ENCODE data around the gene KIF6.

The KIF6 gene

GRCh38 chr6:39409889-39410288, 315.3 kb downstream of the KIF6 start:
- no peak for DNase-seq

DNA sequence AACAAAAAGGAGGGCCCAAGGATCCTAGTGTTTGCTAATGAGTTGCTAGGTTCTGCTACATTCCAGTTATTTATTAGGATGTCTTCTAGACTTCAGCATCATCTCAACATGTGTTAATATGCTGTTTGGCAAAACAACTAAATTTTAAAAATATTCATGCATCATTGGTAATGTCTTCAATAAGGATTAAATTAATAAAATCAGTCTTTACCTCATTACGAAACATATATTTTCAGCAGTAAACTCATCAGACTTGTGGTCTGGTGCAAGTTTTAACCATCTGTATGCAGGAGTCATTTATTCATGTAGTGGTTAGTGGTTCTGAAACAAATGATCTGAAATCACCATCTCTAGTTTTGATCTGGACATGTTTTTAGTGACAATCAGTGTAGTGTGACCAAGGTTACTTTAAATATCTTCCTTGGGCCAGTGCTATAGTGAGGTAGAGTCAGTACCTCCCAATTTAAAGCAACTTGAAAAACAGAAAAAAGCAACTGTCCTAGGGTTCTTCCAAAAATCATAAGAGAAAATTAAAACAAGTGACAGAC, 317.7 kb downstream of the KIF6 start:
- no peak for DNase-seq

GRCh38 chr6:39404312-39404711, 320.9 kb downstream of the KIF6 start:
- no peak for DNase-seq

DNA sequence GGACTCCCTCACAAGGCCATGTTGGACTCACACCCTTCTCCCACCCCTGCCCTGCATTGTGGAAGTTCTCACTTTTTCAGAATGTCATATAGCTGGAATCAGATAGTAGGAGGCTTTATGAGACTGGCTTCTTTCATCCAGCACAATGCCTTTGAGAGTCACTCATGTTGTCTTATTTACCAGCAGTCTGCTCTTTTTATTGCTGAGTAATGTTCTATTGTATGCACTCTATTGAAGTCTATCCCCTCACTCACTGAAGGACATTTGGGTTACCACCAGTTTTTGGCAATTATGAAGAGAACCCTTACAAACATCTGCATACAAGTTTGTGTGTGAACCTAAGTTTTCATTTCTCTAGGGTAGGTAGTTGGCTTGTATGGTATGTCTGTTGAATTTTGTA, 321.9 kb downstream of the KIF6 start:
- DNase-seq = no peak

- no peak for DNase-seq
These were observed 322.9 kb downstream of the KIF6 start for GRCh38 chr6:39402239-39402751.

GRCh38 chr6:39401376-39401775, 323.8 kb downstream of the KIF6 start:
- DNase-seq = no peak

DNA sequence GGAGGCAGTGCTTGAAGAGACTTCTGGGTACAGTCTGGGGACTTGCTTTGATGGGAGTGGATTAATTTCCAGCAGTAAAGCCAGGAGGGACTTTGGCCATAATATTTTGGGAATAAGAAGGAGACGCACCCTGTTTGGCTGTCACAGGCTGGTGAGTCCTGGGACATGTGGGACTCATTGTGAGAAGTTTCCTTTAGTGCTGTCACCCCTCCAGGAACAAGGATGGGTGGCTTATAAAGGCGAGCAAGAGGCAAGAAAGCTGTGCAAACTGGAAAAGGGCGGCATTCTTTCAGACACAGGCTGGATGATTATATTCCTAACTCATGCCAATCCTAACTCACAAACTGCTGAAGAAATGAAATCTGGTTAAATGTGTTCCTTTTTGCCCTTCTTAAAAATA, 325.2 kb downstream of the KIF6 start:
- DNase-seq = no peak

DNA sequence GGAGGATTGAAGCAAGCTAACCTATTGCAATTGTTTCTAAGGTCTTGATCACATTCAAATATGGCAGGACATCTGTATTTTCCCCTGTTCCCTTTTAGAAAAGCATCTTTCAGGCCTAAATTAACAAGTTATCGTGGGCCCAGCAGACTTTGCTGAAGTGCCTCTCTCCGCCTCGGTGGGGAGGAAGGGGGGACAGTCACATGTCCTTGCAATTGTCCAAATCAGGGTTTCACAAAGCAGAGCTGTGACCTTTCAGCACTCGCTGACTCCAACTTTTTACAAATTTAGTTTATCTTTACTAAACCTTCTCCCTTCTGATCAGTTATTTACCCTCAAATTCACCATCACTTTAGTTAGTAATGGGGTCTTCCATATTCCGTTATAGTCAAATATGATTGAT, 328.4 kb downstream of the KIF6 start:
- no peak for DNase-seq

DNA sequence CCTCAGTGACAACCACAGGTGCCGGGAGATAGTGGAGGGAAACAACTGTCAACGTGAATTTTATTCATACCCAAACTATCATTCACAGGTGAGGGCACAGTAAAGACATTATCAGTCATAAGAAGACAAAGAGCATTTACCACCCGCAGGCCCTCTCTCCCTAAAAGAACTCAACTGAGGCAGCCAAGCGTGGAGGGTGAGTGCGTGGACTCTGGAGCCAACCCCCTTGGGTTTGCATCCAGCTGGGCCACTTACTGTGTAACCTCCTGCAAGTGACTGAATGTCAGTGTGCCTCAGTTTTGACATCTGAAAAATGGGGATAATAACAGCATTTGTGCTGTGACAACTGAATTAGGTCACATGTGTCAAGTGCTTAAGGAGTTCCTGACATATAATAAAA, 332.1 kb downstream of the KIF6 start:
- DNase-seq = no peak

- no peak for DNase-seq
These were observed 334.0 kb downstream of the KIF6 start for GRCh38 chr6:39391182-39391581.

- DNase-seq = no peak
These were observed 335.8 kb downstream of the KIF6 start for GRCh38 chr6:39389484-39389767.

DNA sequence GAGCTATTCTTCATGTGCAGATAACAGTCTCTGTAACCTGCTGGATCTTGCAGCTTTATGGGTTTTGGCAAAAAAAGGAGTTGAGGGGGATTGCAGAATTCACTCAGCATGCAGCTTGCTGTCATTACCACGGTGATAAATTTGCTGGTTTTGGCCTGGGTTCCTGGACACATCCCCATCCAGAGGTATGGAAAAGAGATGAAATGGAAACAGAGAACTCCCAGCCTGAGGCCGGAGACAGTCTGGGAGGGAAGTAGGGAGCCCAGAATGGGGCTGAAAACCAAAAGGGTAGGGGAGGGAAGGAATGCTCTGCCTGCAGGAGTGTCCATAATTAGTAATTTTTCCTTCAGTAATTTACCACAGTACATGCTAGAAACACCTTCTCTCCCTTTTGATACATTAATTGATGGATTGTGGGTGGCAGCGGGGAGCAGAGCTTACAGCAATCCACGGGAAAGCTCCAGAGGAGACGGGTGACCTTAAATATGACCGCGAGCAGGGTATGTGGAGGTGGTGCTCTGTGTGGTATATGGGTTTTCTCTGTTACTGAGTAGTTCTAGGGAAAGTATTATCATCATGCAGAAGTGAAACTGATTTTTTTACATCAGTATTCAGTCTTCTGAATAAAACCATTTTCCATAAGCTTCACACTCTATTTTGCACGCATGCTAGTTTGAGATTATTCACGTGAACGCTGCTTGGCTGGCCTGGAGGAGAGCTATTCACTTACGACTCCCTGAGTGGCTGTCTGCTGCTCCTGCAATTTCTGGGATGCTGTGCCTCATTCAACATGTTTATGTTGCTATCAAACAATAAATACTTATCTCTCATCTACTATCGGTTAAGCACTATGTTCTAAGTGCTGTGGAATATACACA, 336.4 kb downstream of the KIF6 start:
- no peak for DNase-seq

DNA sequence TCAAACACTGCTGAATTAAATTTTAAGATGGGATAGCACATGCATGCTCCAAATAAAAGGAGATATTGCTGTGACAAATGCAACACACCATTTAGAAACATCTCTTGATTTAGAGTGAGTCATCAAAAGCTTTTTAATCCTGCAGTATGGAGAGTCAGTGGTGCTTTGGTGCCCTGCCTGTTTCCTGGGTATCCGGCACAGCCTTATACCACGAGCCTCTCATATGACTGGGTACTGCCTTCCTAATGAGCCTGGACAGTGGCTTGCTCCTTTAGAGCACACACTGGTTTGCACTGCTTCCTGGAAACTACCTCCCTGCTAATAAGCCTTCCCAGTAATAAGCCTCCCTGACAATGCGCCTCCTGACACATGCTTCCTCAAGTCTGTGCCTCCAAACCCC, 337.4 kb downstream of the KIF6 start:
- no peak for DNase-seq

- DNase-seq = no peak
These were observed 338.7 kb downstream of the KIF6 start for GRCh38 chr6:39386487-39386886.

- DNase-seq = no peak
These were observed 343.6 kb downstream of the KIF6 start for GRCh38 chr6:39381550-39382140.

- no peak for DNase-seq
These were observed 344.2 kb downstream of the KIF6 start for GRCh38 chr6:39380837-39381549.

DNA sequence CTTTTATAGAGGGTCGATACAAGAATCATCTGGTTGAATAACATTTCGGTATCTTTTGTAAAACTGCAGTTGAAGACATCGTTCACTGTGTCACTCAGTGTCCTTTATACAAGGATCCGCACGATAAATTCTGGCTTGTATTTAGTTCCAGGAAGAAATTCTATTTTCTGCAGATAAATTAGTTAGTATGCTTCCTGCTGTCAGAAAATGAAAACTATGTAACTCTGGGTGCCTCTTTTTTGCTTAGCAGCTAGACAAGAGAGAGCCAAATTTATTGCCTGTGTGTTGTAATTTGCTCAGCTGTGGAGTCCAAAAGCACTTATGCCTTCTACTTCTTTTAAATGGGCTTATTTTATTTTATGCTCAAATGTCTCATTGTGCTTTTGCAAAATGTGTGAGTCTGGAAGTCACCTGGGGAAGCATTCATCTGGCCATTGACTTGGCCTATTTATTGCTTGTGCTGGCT, 346.2 kb downstream of the KIF6 start:
- DNase-seq = no peak

GRCh38 chr6:39378175-39378959, 346.8 kb downstream of the KIF6 start:
- DNase-seq = no peak

GRCh38 chr6:39377539-39377950, 347.7 kb downstream of the KIF6 start:
- no peak for DNase-seq

- DNase-seq = no peak
These were observed 349.8 kb downstream of the KIF6 start for GRCh38 chr6:39375405-39375804.

DNA sequence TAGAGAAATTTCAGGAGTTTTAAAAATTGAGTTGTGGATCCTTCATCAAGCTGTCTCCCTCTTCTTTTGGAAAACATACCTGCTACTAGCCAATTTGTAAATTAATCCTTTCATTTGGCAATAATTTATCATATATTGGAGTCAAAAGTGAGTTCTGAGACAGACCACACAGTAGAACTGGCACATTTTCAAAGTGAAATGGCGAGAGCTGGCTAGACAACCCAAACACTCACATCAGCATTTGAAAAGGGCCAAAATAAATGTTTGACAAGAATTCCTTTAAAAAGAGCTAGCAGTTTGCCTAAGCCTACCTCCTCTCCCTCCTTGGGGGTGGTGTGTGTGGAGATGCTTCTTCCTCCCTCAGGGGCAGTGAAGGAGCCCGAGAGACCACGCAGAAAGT, 354.8 kb downstream of the KIF6 start:
- DNase-seq = no peak

- DNase-seq = no peak
These were observed 355.2 kb downstream of the KIF6 start for GRCh38 chr6:39369987-39370386.

DNA sequence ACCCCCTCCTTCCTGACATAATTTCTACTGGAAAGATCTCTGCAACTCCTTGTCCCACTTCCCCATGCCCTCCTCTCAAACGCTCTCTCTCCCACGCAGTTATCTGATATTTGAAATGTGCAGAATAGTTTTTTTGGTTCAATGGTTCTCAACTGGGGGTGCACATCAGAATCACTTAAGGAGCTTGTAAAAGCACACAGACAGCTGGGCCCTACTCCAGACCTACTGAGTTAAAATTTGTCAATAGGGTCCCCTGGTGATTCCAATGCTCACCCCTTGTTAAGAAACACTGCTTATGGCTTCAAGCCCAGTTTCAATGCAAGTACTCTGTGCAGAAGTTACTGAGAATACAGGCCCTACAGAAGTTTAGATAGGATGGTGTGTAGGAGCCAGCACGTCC, 357.5 kb downstream of the KIF6 start:
- DNase-seq = no peak

All from activated CD8-positive, alpha-beta memory T cell treated with anti-CD3 and anti-CD28 coated beads, Interleukin-2, amount 50 U/mL, for 4 hours (primary cell).